NB4 (cell line): Measurements from ENCODE around the gene FRMD1.

ENCODE experiments used
- DNase-seq: peaks from one replicate; pipeline ENCODE4 v3.0.0; 2010; ENCODE audit warnings: low read depth
- H3K4me3 ChIP-seq: one replicate; pipeline ENCODE4 v1.5.1; 2011; ENCODE audit warnings: mild to moderate bottlenecking, low read depth, low read length, moderate library complexity
- MYC ChIP-seq: IDR thresholded peaks from 2 replicates; pipeline ENCODE4 v1.6.1; 2011; ENCODE audit warnings: low read depth, low read length
- POLR2A ChIP-seq: IDR thresholded peaks from 2 replicates; pipeline ENCODE4 v1.6.1; 2011; ENCODE audit warnings: mild to moderate bottlenecking; ENCODE audit not compliant: insufficient read length; ENCODE audit errors: extremely low read depth
- TF ChIP-seq, protein P1 (sequence below): IDR thresholded peaks from 2 replicates; pipeline ENCODE4 v1.6.1; 2011; ENCODE audit warnings: low read depth, low read length
- TF ChIP-seq, protein P2 (sequence below): IDR thresholded peaks from one replicate; pipeline ENCODE4 v1.5.1; 2012; ENCODE audit warnings: low read depth, low read length

Gene FRMD1

DNA sequence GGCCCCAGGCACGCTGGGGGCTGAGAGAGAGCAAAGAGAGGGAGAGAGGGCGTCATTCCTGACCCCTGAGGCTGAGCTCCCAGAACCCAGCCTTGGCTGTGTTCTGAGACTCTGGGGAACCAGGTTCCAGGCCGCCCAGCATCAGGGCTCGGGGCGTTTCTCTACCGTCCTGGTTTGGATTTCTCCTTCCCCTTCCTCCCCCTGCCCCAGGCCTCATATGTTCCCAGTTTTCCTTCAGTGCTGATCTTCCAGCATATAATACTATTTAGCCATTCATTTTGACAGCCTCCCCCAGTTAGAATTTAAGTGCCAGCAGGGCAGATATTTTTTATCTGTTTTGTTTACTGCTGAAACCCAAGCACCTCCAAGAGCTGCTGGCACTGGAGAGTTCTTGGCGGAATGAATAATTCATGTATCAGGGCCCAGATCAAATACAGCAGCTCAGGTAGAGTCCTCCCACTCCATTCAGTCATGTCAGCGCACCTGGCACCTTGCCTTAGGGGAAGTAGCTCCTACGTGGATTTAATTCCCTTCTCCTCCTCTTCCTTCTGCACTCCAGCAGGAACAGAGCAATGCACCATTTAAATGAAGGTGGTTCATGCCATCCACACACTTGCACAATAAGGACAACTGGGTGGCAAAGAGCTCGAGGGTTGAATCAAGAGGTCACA, 23.4 kb upstream of the FRMD1 start:
- DNase-seq: no peak
- H3K4me3 ChIP-seq: no peak overlapping the region
- TF ChIP-seq, protein P1, sequence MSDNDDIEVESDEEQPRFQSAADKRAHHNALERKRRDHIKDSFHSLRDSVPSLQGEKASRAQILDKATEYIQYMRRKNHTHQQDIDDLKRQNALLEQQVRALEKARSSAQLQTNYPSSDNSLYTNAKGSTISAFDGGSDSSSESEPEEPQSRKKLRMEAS: no peak
- TF ChIP-seq, protein P2, sequence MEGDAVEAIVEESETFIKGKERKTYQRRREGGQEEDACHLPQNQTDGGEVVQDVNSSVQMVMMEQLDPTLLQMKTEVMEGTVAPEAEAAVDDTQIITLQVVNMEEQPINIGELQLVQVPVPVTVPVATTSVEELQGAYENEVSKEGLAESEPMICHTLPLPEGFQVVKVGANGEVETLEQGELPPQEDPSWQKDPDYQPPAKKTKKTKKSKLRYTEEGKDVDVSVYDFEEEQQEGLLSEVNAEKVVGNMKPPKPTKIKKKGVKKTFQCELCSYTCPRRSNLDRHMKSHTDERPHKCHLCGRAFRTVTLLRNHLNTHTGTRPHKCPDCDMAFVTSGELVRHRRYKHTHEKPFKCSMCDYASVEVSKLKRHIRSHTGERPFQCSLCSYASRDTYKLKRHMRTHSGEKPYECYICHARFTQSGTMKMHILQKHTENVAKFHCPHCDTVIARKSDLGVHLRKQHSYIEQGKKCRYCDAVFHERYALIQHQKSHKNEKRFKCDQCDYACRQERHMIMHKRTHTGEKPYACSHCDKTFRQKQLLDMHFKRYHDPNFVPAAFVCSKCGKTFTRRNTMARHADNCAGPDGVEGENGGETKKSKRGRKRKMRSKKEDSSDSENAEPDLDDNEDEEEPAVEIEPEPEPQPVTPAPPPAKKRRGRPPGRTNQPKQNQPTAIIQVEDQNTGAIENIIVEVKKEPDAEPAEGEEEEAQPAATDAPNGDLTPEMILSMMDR: no peak
- no peak for TF ChIP-seq MYC
- TF ChIP-seq POLR2A: no peak

DNA sequence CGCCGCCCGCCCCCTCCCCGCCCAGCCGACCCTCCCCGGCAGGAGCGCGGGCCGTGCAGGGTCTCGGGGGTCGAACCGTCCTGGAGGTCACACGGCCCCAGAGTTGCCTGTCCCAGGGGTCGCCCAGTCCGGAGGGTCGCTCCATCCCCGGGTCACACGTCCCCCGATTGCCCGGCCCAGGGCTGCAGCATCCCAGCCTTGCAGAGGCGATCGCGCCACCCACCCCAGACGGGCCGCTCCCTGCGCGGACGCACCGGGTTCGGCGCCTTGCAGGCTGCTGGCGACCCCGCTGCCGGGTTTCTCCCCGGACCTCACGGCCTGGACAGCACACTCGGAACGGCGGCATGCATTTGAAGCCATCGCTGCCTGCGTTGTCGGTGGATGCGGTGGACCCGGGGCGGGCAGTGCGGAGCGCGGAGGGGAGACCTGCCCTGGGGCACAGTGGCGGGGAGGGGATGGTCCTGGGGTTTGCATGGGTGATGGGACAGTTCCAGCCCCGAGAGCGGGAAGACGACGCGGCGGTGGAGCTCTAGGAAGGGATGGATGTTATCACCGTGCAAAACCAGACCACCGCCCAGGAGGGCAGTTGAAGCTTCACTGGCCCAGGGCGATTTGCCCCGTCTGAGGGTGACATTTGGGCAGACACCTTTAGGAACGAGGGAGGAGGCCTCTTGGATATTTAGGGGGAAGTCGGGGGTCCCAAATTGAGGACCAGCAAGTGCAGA, 22.7 kb upstream of the FRMD1 start:
- TF ChIP-seq POLR2A: no peak
- TF ChIP-seq, protein P1: no peak
- TF ChIP-seq MYC: no peak
- TF ChIP-seq, protein P2: no peak
- DNase-seq: no peak
- H3K4me3 ChIP-seq: no peak overlapping the region

DNA sequence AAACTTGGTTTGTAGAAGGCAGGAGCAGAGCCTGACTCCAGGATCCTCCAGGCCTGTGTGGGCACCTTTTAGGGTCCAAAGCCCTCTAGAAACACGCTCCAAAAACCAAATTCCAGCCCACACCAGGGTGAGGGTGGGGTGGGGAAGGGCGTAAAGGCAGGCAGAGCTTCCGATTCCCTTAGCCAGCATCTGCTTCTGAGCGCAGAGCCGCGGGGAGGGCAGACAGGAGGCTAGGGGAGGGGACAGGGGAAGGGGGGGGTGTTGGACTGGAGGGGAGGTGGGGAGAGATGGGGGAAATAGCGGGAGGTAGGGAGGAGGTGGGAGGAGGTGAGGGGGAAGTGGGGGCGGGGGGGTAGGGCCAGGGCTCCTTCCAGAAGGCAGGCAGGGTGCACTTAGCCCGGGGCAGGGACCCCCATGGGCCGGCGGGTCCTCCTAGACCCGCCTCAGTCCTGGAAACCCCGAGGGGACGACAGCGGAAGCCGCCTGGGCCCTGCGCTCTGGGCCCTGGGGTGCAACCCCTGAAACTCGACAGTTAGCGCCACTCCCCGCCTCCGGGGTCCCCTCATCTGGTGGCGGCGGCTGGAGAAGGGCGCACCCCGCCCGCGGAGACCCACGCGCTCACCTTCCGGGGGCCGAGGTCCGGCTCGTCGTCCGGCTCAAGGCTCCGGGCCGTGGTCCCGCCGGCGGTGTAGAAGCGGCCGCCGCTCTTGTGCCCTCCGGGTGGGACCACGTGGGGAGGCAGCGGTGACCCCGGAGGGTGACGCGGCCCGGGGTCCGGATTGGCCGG, 22.0 kb upstream of the FRMD1 start:
- no peak overlapping the region for H3K4me3 ChIP-seq

DNA sequence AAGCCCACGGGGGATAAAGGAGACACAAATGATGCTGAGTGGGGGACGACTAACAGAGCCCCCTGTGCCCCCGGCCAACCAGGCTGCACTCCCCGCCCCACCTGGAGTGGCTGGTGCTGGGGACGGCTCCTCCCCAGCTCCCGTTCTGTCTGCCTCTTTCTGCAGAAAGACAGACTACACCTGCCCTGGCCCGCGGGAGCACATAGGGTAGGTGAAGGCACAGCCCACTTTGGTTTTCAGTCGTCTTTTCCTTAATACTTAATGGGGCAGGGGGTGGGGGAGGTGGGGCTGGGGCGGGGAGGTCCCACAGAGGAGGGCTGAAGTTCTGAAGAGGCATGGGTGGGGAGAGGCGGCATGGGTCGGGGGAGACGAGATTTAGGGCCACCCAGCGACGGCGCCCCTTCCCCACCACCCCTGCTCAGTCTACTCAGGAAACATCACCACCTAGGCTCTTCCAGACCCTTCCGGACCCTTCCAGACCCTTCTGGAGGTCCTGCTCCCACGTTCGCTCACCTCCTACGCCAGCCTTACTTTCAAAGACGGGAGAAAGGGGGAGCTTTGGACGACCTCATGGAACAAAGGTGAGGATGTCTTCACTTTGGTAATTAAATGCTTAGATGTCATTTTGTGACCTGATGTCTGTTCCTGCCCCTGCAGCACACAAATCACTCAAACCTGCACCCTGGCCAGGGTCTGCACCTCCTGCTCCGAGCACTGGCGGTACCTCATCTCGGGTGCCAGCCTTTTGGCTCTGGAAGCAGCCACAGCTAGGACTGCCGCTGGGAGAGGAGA, 21.2 kb upstream of the FRMD1 start:
- TF ChIP-seq, protein P1: no peak
- no peak for TF ChIP-seq MYC
- TF ChIP-seq, protein P2: no peak
- no peak for TF ChIP-seq POLR2A
- no peak overlapping the region for H3K4me3 ChIP-seq
- DNase-seq: no peak

More for the DNA sequence above, 22.0 kb upstream of the FRMD1 start:
- TF ChIP-seq POLR2A: no peak
- TF ChIP-seq MYC: no peak
- TF ChIP-seq, protein P2: no peak
- no peak for DNase-seq

DNA sequence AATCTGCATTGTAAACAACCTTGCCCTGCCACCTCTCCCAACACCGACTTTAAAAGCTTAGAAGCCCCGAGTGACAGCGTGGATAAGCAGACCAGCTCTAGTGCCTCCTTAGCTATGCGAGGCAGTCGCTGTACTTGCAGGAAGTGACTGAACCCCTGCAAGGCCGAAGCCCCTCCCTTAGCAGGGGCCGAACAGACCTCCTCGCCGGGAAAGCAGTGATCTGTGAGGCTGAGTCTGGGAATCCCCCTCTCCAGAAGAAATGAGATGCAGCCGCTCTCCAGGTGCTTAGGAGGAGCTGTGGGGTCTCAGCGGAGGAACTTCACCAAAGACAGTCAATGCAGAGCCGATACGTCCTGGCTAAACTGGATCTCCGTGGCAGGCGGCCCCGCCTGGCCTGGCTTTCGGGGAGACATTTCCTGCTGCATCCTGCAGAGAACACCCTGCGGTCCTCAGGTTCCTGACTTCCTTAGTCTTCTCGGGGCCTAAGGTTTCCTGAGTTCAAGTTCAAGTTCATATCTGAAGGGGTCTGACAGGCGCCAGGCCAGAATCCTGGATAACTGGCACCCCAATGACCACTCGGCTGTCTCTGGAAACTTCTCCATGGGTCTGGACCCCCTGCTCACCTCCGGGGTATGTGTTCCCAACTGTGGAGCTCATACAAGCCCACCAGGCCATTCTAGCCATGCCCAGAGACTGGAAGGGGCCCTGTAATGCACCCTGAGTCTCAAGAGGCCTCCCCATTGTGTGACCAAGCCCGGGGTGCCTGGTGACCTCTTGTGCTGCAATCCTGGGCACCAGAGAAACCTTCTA, 20.4 kb upstream of the FRMD1 start:
- no peak overlapping the region for H3K4me3 ChIP-seq
- TF ChIP-seq POLR2A (no peak), MYC (no peak)
- no peak for DNase-seq
